ENCODE data around the gene FBLIM1. TPM values are rescaled to one million over a fixed set of nuclear protein-coding genes. Genes with fewer than 3 reads are reported as not detected.

FBLIM1 gene
- total RNA-seq = 10 to 100 TPM; 42.5 to 46.2 TPM

GRCh38 chr1:15758343-15758931, at the start of gene FBLIM1:
FBLIM1 (plus strand) TSS chr1:15758795; CDS start chr1:15764984, 6,189 bp downstream.
- peaks cover 41% of the 10 kb centered on the region for H3K4me1 ChIP-seq
- 15 to 48% methylated on average over 7 to 17 of the region's 58 CpGs for WGBS, 2 donors
- DNase-seq = peak in 2 of 4 donors; percentile 52 to 55
- TF ChIP-seq POLR2A (IDR thresholded peaks at IDR 0.05) (no peak), CTCF (IDR thresholded peaks at IDR 0.05) (no peak)
- intact Hi-C loops (cut with DNase I) = no loop called here
- peak; percentile 37 for ATAC-seq
- H3K36me3 ChIP-seq (replicated peaks in 1 of 2; ENCODE audit: insufficient read depth in 1 of 2, low read depth in 2 of 2) = no peaks in the 10 kb centered on the region
- no peaks in the 10 kb centered on the region for H3K27me3 ChIP-seq
- peak within 1 kb of the TSS; percentile 6 to 67 for H3K4me3 ChIP-seq
- H3K9me3 ChIP-seq = no peaks in the 10 kb centered on the region
- peak within 1 kb of the TSS in 3 of 4 donors; percentile 64 to 75 (median 75) for H3K27ac ChIP-seq

DNA sequence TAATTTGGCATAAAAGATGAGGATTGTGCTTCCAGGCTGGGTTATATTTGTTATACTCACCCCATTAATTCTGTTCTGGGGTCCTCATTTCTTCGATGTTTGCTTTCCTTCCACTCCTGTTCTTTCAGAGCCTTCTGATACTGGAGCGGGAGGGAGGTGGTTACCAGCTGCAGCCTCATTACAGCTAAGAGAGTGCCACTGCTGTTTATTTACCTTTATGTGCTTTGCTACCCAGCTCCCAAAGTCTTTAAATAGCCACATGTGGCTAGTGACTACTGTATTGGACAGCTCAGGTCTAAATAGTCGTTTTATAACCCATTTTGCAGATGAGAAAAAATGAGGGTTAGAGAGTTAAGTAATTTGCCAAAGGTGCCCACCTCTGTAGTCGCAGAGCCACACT, 49.4 kb upstream of the FBLIM1 start:
- Histone ChIP-seq H3K36me3 (replicated peaks in 1 of 2; ENCODE audit: insufficient read depth in 1 of 2, low read depth in 2 of 2) (no peaks in the 10 kb centered on the region), H3K27ac (no peak overlapping the region), H3K4me1 (no peaks in the 10 kb centered on the region), H3K4me3 (no peak overlapping the region), H3K9me3 (no peaks in the 10 kb centered on the region), H3K27me3 (no peaks in the 10 kb centered on the region)
- ATAC-seq = peak; percentile 18
- 88 to 90% methylated on average over 4 of the region's 4 CpGs for WGBS, 2 donors
- DNase-seq = no peak
- intact Hi-C loops (cut with DNase I) = no loop called here
- TF ChIP-seq POLR2A (IDR thresholded peaks at IDR 0.05) (no peak), CTCF (IDR thresholded peaks at IDR 0.05) (no peak)

GRCh38 chr1:15712168-15712567, 46.4 kb upstream of the FBLIM1 start:
- Histone ChIP-seq H3K27me3 (no peaks in the 10 kb centered on the region), H3K36me3 (replicated peaks in 1 of 2; ENCODE audit: insufficient read depth in 1 of 2, low read depth in 2 of 2) (peaks cover 0 to 6% of the 10 kb centered on the region in 2 donors), H3K4me3 (no peak overlapping the region), H3K4me1 (no peaks in the 10 kb centered on the region), H3K27ac (no peak overlapping the region), H3K9me3 (no peaks in the 10 kb centered on the region)
- ATAC-seq (no peak), DNase-seq (no peak)
- intact Hi-C loops (cut with DNase I) = no loop called here
- TF ChIP-seq POLR2A (IDR thresholded peaks at IDR 0.05) (no peak), CTCF (IDR thresholded peaks at IDR 0.05) (no peak)
- 62 to 71% methylated on average over 4 of the region's 4 CpGs for WGBS, 2 donors

GRCh38 chr1:15714406-15715136, 44.0 kb upstream of the FBLIM1 start:
- 74 to 87% methylated on average over 3 to 4 of the region's 4 CpGs for WGBS, 2 donors
- H3K4me3 ChIP-seq = no peak overlapping the region
- no peak for DNase-seq
- no peak for ATAC-seq
- no peak for TF ChIP-seq CTCF (IDR thresholded peaks at IDR 0.05)
- TF ChIP-seq POLR2A (IDR thresholded peaks at IDR 0.05) = no peak
- H3K27me3 ChIP-seq = no peaks in the 10 kb centered on the region
- H3K27ac ChIP-seq = no peak overlapping the region
- no peaks in the 10 kb centered on the region for H3K4me1 ChIP-seq
- intact Hi-C loops (cut with DNase I) = no loop called here
- peaks cover 0 to 9% of the 10 kb centered on the region in 2 donors for H3K36me3 ChIP-seq (replicated peaks in 1 of 2; ENCODE audit: insufficient read depth in 1 of 2, low read depth in 2 of 2)
- no peaks in the 10 kb centered on the region for H3K9me3 ChIP-seq
